IMR-90 (cell line): ENCODE results near the gene MAP7. TPM values are rescaled to one million over a fixed set of nuclear protein-coding genes. Genes with fewer than 3 reads are reported as not detected.

Experiments
- ATAC-seq: fragments of 200-7000 bp; cut with Tn5 transposase; 2 replicates; pipeline ENCODE4 v1.9.1; 2020; ENCODE audit warnings: low read depth, mild to moderate bottlenecking, moderate library complexity
- BruUV-seq: library from RNA; stranded (reverse); fragments of 400-500 nt; replicated peaks from 2 replicates; lab custom pipeline; 2021; lab: Mats Ljungman, UMichigan
- CTCF ChIA-PET: fragments of 300-600 bp; formaldehyde crosslinking; extraction: SDS; loops from one replicate; lab custom pipeline; 2021; ENCODE audit warnings: antibody characterized with exemption; lab: Yijun Ruan, JAX
- POLR2A ChIA-PET: fragments of 300-600 bp; sonication (Branson Sonifier 250); formaldehyde crosslinking; loops from one replicate; lab custom pipeline; 2022; ENCODE audit warnings: antibody characterized with exemption; ENCODE audit not compliant: unreplicated experiment; lab: Charles Lee
- DNase-seq: peaks from one replicate; pipeline ENCODE4 v3.0.0; 2013
- H2AFZ ChIP-seq: replicated peaks from 2 replicates; pipeline ENCODE3; 2013; ENCODE audit warnings: low read length, mild to moderate bottlenecking; ENCODE audit not compliant: poor library complexity
- H2AK5ac ChIP-seq: 2 replicates; pipeline ENCODE4 v1.6.1; 2013; ENCODE audit warnings: low read depth, low read length, inconsistent platforms
- H2AK9ac ChIP-seq: replicated peaks from 2 replicates; pipeline ENCODE3; 2013; ENCODE audit warnings: mild to moderate bottlenecking, low read depth, low read length, moderate library complexity; ENCODE audit not compliant: poor library complexity
- H2BK120ac ChIP-seq: 2 replicates; pipeline ENCODE4 v1.6.1; 2013; ENCODE audit warnings: low read depth, low read length, inconsistent platforms
- H2BK15ac ChIP-seq: 3 replicates; pipeline ENCODE4 v1.6.1; 2013; ENCODE audit warnings: low read depth, low read length, inconsistent platforms
- H2BK20ac ChIP-seq: 2 replicates; pipeline ENCODE4 v1.6.1; 2013; ENCODE audit warnings: low read depth, mild to moderate bottlenecking, inconsistent platforms, low read length, moderate library complexity
- H2BK5ac ChIP-seq: 2 replicates; pipeline ENCODE4 v1.6.1; 2013; ENCODE audit warnings: mild to moderate bottlenecking, low read depth, low read length, inconsistent platforms; ENCODE audit not compliant: poor library complexity, severe bottlenecking
- H3K14ac ChIP-seq: replicated peaks from 2 replicates; pipeline ENCODE4 v1.6.1; 2013; ENCODE audit warnings: low read depth, low read length, inconsistent platforms
- H3K18ac ChIP-seq: 2 replicates; pipeline ENCODE4 v1.6.1; 2013; ENCODE audit warnings: low read depth, low read length, control low read depth
- H3K23ac ChIP-seq: 2 replicates; pipeline ENCODE4 v1.6.1; 2013; ENCODE audit warnings: low read depth, low read length, inconsistent platforms
- H3K27ac ChIP-seq: 2 replicates; pipeline ENCODE4 v1.5.1; 2013; ENCODE audit warnings: mild to moderate bottlenecking, control low read depth, low read length; ENCODE audit not compliant: insufficient read depth
- H3K27me3 ChIP-seq: 2 replicates; pipeline ENCODE4 v1.6.1; 2013; ENCODE audit warnings: low read length; ENCODE audit not compliant: control insufficient read depth, insufficient read depth
- H3K36me3 ChIP-seq: 2 replicates; pipeline ENCODE4 v1.6.1; 2013; ENCODE audit warnings: low read length, mixed read lengths; ENCODE audit not compliant: control insufficient read depth, insufficient read depth
- H3K4ac ChIP-seq: 2 replicates; pipeline ENCODE4 v1.6.1; 2013; ENCODE audit warnings: low read depth, low read length, inconsistent platforms
- H3K4me1 ChIP-seq: 2 replicates; pipeline ENCODE4 v1.6.1; 2013; ENCODE audit warnings: low read length, mixed read lengths; ENCODE audit not compliant: control insufficient read depth, insufficient read depth
- H3K4me2 ChIP-seq: 2 replicates; pipeline ENCODE4 v1.6.1; 2013; ENCODE audit warnings: low read depth, mild to moderate bottlenecking, control low read depth, low read length, moderate library complexity
- H3K4me3 ChIP-seq: 2 replicates; pipeline ENCODE4 v1.5.1; 2013; ENCODE audit warnings: low read depth, mild to moderate bottlenecking, control low read depth, low read length, moderate library complexity; ENCODE audit not compliant: insufficient read depth
- H3K56ac ChIP-seq: 2 replicates; pipeline ENCODE4 v1.6.1; 2013; ENCODE audit warnings: low read length, inconsistent platforms; ENCODE audit not compliant: insufficient read depth; ENCODE audit errors: extremely low read depth
- H3K79me1 ChIP-seq, 2 experiments: 2 replicates each; pipeline ENCODE4 v1.6.1; 2013; ENCODE audit warnings: low read length in 2 of 2, inconsistent platforms in 1 of 2, low read depth in 1 of 2
- H3K9ac ChIP-seq: 2 replicates; pipeline ENCODE4 v1.6.1; 2013; ENCODE audit warnings: low read depth, low read length, control low read depth
- H3K9me1 ChIP-seq: 2 replicates; pipeline ENCODE4 v1.6.1; 2013; ENCODE audit warnings: low read length, inconsistent platforms; ENCODE audit not compliant: insufficient read depth
- H3K9me3 ChIP-seq: 2 replicates; pipeline ENCODE4 v1.6.1; 2013; ENCODE audit warnings: low read length; ENCODE audit not compliant: control insufficient read depth, insufficient read depth
- H4K20me1 ChIP-seq: 2 replicates; pipeline ENCODE4 v1.6.1; 2013; ENCODE audit warnings: low read length, inconsistent platforms; ENCODE audit not compliant: insufficient read depth
- H4K5ac ChIP-seq: 2 replicates; pipeline ENCODE4 v1.6.1; 2013; ENCODE audit warnings: mild to moderate bottlenecking, low read depth, low read length, control low read depth
- H4K8ac ChIP-seq, 2 experiments: 2 replicates each; pipeline ENCODE4 v1.6.1; 2013; ENCODE audit warnings: low read depth in 2 of 2, low read length in 2 of 2, control low read depth in 1 of 2, inconsistent platforms in 1 of 2
- H4K91ac ChIP-seq: 2 replicates; pipeline ENCODE4 v1.6.1; 2013; ENCODE audit warnings: low read depth, low read length, inconsistent platforms; ENCODE audit not compliant: insufficient read depth
- BHLHE40 ChIP-seq: fragments of 150-350 bp; IDR thresholded peaks from 2 replicates; pipeline ENCODE4 v1.6.1; 2016; ENCODE audit warnings: mild to moderate bottlenecking, low read depth, low read length
- CEBPB ChIP-seq: IDR thresholded peaks from 2 replicates; pipeline ENCODE4 v1.6.1; 2012; ENCODE audit warnings: low read depth, low read length, improper control_type of control experiment
- CHD1 ChIP-seq: IDR thresholded peaks from 2 replicates; pipeline ENCODE4 v1.6.1; 2012; ENCODE audit warnings: low read depth, low read length, improper control_type of control experiment
- FOS ChIP-seq: fragments of 150-350 bp; IDR thresholded peaks from 2 replicates; pipeline ENCODE4 v1.6.1; 2016; ENCODE audit warnings: low read depth, low read length
- MAFK ChIP-seq: IDR thresholded peaks from 2 replicates; pipeline ENCODE4 v1.6.1; 2012; ENCODE audit warnings: low read depth, low read length, improper control_type of control experiment
- MAZ ChIP-seq: IDR thresholded peaks from 2 replicates; pipeline ENCODE4 v1.6.1; 2012; ENCODE audit warnings: low read depth, mild to moderate bottlenecking, low read length, improper control_type of control experiment, moderate library complexity, borderline replicate concordance
- MXI1 ChIP-seq: IDR thresholded peaks from 2 replicates; pipeline ENCODE4 v1.6.1; 2012; ENCODE audit warnings: low read depth, mild to moderate bottlenecking, low read length, moderate library complexity, borderline replicate concordance
- NFE2L2 ChIP-seq: fragments of 150-350 bp; IDR thresholded peaks from 2 replicates; pipeline ENCODE4 v1.6.1; 2016; ENCODE audit warnings: low read depth, mild to moderate bottlenecking, low read length
- POLR2A ChIP-seq: IDR thresholded peaks from 2 replicates; pipeline ENCODE4 v1.6.1; 2012; ENCODE audit warnings: mild to moderate bottlenecking, low read depth, low read length
- RAD21 ChIP-seq: IDR thresholded peaks from 2 replicates; pipeline ENCODE4 v1.6.1; 2012; ENCODE audit warnings: low read length, improper control_type of control experiment
- RCOR1 ChIP-seq: IDR thresholded peaks from 2 replicates; pipeline ENCODE4 v1.6.1; 2012; ENCODE audit warnings: mild to moderate bottlenecking, low read length, improper control_type of control experiment; ENCODE audit not compliant: insufficient replicate concordance
- WGBS, 2 experiments: methylation state at CpG; one replicate each; pipeline versions ENCODE4 v1.1.5 to v1.1.7; 2013; ENCODE audit warnings: missing lambda C conversion rate in 2 of 2; ENCODE audit not compliant: insufficient read length in 1 of 2; ENCODE audit errors: extremely low coverage in 2 of 2; 5-methylcytosine and 5-hydroxymethylcytosine counted together
- dilution Hi-C: fragments of 300-500 bp; cut with HindIII; formaldehyde crosslinking; loops from one replicate; pipeline ENCODE4 v1.14.3; 2018; ENCODE audit warnings: low sequenced_read_pairs; ENCODE audit not compliant: unreplicated experiment
- in situ Hi-C: fragments of 300-500 bp; cut with MboI; formaldehyde crosslinking; loops from 3 replicates; pipeline ENCODE4 v1.14.3; 2019; ENCODE audit warnings: low sequenced_read_pairs, inconsistent platforms, mixed read lengths
- intact Hi-C: fragments of 100-400 bp; cut with micrococcal nuclease; formaldehyde crosslinking; loops from 2 replicates; pipeline ENCODE4 v1.10.0; 2022
- polyA plus RNA-seq, 3 experiments: library from polyadenylated mRNA; depleted of rRNA; stranded (reverse); fragments of >200 nt; gene quantifications; 2 replicates each; pipeline ENCODE4 v1.2.3, GENCODE V29; 2012; ENCODE audit warnings: low replicate concordance in 1 of 3
- total RNA-seq: library from RNA; depleted of rRNA; stranded (reverse); fragments of >200 nt; gene quantifications from 2 replicates; pipeline ENCODE4 v1.2.3, GENCODE V29; 2012
- TF ChIP-seq, protein P1 (sequence below): fragments of 150-350 bp; IDR thresholded peaks from 2 replicates; pipeline ENCODE4 v1.6.1; 2017; ENCODE audit warnings: mild to moderate bottlenecking, antibody characterized with exemption, low read length, low read depth
- TF ChIP-seq, protein P2 (sequence below): fragments of 150-350 bp; IDR thresholded peaks from 2 replicates; pipeline ENCODE4 v1.6.1; 2016; ENCODE audit warnings: low read depth, mild to moderate bottlenecking, low read length, moderate library complexity, borderline replicate concordance

Gene MAP7
- total and polyA plus RNA-seq, 2 of the 4 experiments (the other 2 are of a cell fraction): 0.19 to 0.36 TPM

DNA sequence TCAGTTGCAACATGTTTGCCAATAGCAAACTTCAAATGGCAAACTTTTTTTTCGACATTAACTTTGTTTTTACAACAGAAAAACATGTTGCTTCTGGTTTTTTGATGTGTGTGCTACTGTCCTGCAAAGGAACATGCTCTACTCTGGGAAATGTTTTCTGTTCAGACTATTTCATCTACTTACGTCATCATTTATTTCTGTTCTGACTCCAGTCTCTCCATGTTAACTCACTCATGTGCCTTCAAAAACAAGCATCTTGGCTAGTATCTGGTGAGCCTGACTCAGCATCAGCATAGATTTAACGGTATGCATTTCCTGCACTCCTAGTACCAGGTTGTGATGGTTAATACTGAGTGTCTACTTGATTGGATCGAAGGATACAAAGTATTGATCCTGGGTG is 36.1 kb upstream of the MAP7 start:
- 0 out of 2 replicates have a peak overlapping the region, but pooled peaks have one; percentile 12 for H4K91ac ChIP-seq
- DNase-seq: peak; percentile 98
- H3K9me3 ChIP-seq: no peaks in the 10 kb centered on the region
- 20% methylated on average over 1 of the region's 4 CpGs; no CpG with 5 or more reads in 1 of the 2 experiments for WGBS, 2 experiments
- no peak overlapping the region for H2AK9ac ChIP-seq
- peak; percentile 89 for ATAC-seq
- H4K20me1 ChIP-seq: no peaks in the 10 kb centered on the region
- H3K4ac ChIP-seq: peak overlapping the region; percentile 57; the same call in 1 of the 2 replicates
- peaks cover 10% of the 10 kb centered on the region for H3K4me1 ChIP-seq
- peak overlapping the region; percentile 26; the same call in 1 of the 2 replicates for H3K23ac ChIP-seq
- H3K9me1 ChIP-seq: peaks cover 9% of the 10 kb centered on the region
- H3K27ac ChIP-seq: peak overlapping the region; percentile 60; the same call in 1 of the 2 replicates
- peak overlapping the region; percentile 46; the same call in 1 of the 2 replicates for H2AK5ac ChIP-seq
- peak overlapping the region; percentile 83 for H2BK5ac ChIP-seq
- peak overlapping the region; percentile 44 for H3K4me2 ChIP-seq
- peaks cover 20% of the 10 kb centered on the region for H3K36me3 ChIP-seq
- H4K5ac ChIP-seq: peak overlapping the region; percentile 9; the same call in 1 of the 2 replicates
- dilution Hi-C loops: no loop called here
- no peak overlapping the region for H3K4me3 ChIP-seq
- H2BK120ac ChIP-seq: peak overlapping the region; percentile 84
- ChIA-PET POLR2A (no interaction called here), CTCF (interaction anchor here (0.5 to 1.1 kb wide), 4 partner anchors 16 to 1891 kb away, joined by 3 to 4 read pairs (median 3); partner anchors contain the start of gene MAP3K5)
- peak; percentile 82 for TF ChIP-seq NFE2L2
- no peak for TF ChIP-seq RAD21
- TF ChIP-seq MAZ: no peak
- TF ChIP-seq, protein P1, sequence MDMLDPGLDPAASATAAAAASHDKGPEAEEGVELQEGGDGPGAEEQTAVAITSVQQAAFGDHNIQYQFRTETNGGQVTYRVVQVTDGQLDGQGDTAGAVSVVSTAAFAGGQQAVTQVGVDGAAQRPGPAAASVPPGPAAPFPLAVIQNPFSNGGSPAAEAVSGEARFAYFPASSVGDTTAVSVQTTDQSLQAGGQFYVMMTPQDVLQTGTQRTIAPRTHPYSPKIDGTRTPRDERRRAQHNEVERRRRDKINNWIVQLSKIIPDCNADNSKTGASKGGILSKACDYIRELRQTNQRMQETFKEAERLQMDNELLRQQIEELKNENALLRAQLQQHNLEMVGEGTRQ: no peak
- TF ChIP-seq POLR2A: 0 out of 2 replicates have a peak, but pooled peaks have one; percentile 41
- peak; percentile 52; the same call in 1 of the 2 replicates for TF ChIP-seq BHLHE40
- TF ChIP-seq FOS: peak; percentile 33; the same call in 1 of the 2 replicates
- TF ChIP-seq MXI1: 0 out of 2 replicates have a peak, but pooled peaks have one; percentile 26
- TF ChIP-seq MAFK: peak; percentile 89
- TF ChIP-seq RCOR1: no peak
- TF ChIP-seq CHD1: no peak
- TF ChIP-seq CEBPB: peak; percentile 63
- TF ChIP-seq, protein P2, sequence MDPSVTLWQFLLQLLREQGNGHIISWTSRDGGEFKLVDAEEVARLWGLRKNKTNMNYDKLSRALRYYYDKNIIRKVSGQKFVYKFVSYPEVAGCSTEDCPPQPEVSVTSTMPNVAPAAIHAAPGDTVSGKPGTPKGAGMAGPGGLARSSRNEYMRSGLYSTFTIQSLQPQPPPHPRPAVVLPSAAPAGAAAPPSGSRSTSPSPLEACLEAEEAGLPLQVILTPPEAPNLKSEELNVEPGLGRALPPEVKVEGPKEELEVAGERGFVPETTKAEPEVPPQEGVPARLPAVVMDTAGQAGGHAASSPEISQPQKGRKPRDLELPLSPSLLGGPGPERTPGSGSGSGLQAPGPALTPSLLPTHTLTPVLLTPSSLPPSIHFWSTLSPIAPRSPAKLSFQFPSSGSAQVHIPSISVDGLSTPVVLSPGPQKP: no peak
- H3K18ac ChIP-seq: peak overlapping the region; percentile 51; the same call in 1 of the 2 replicates
- peak overlapping the region; percentile 30; the same call in 1 of the 2 replicates for H3K56ac ChIP-seq
- in situ Hi-C loops: no loop called here
- intact Hi-C loops: loop anchor here (2.0 kb wide), 1 partner anchor 59 kb away; no protein-coding TSS in a partner anchor
- H4K8ac ChIP-seq: peak overlapping the region in 1 of 2 experiments; percentile 79; a peak in 1 of 4 replicates
- H2BK15ac ChIP-seq: peak overlapping the region; percentile 12; the same call in 1 of the 3 replicates
- H3K14ac ChIP-seq: peak overlapping the region; percentile 51
- no peak overlapping the region for H2AFZ ChIP-seq
- H3K27me3 ChIP-seq: no peaks in the 10 kb centered on the region
- BruUV-seq: no TSS peak
- H3K79me1 ChIP-seq: peaks cover 0 to 29% of the 10 kb centered on the region in 2 experiments; a peak in 3 of 4 replicates
- no peak overlapping the region for H3K9ac ChIP-seq
- H2BK20ac ChIP-seq: peak overlapping the region; percentile 87; the same call in 1 of the 2 replicates
